Measurements from ENCODE around the gene HEATR5A. TPM values are rescaled to one million over a fixed set of nuclear protein-coding genes. Genes with fewer than 3 reads are reported as not detected.
A peak's percentile ranks its signal among the peaks of the same experiment; 100 is the strongest.

Gene HEATR5A
- total and polyA plus RNA-seq, 10 of the 15 experiments (the other 5 are each of a cell fraction or from before 2014, with no cell fraction given) = 5.1 to 37.1 (median 13.8) TPM

DNA sequence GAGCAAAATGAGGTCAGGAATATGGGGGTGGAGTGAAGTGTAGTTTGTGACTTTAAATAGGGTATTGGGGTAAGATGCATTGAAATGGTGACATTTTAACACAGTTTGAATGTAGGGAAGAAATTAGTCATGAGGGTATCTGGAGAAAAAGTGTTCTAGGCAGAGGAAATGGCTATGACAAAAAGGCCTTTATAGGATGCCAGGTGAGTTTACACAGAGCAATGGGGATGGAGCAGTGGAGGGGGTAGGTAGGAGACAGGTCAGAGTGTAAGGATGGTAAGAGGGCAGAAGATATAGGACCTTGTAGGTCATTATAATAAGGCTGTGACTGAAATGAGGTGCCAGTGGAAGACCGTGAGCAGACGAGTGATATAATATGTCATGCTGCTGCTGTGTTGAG lies 30.4 kb downstream of the HEATR5A start:
- peak; percentile 24; the same call in 2 of the 3 replicates for ATAC-seq
- in situ Hi-C loops (cut with MboI) (no loop called here), intact Hi-C loops (cut with micrococcal nuclease; ENCODE audit: unreplicated experiment) (no loop called here)
- Histone ChIP-seq H4K20me1 (ENCODE audit: control insufficient read depth, insufficient read depth) (no peaks in the 10 kb centered on the region), H3K27ac (ENCODE audit: control insufficient read depth, insufficient read depth) (no peak overlapping the region), H3K4me3 (no peak overlapping the region), H3K27me3 (replicated peaks in 1 of 2; ENCODE audit: control insufficient read depth in 2 of 2, insufficient read depth in 2 of 2, low read length in 1 of 2) (no peaks in the 10 kb centered on the region), H3K36me3 (ENCODE audit: control insufficient read depth in 2 of 2, insufficient read depth in 2 of 2, low read length in 1 of 2) (peaks cover 0 to 4% of the 10 kb centered on the region in 2 experiments; a peak in 1 of 4 replicates), H3K4me2 (ENCODE audit: control insufficient read depth, insufficient read depth) (no peak overlapping the region), H2AFZ (ENCODE audit: control insufficient read depth, low read depth, low read length) (no peak overlapping the region), H3K9ac (ENCODE audit: control insufficient read depth, insufficient read depth, low read length) (no peak overlapping the region), H3K9me3 (replicated peaks; ENCODE audit: control insufficient read depth, insufficient read depth, low read length) (no peaks in the 10 kb centered on the region), H3K79me2 (ENCODE audit: control insufficient read depth, insufficient read depth, low read length) (no peaks in the 10 kb centered on the region), H3K4me1 (ENCODE audit: control insufficient read depth, insufficient read depth, low read length) (peaks cover 7% of the 10 kb centered on the region; the same call in 1 of the 2 replicates)
- POLR2A ChIA-PET = interaction anchor here (0.6 kb wide), 1 partner anchor 8 kb away, joined by 3 read pairs; no protein-coding TSS in a partner anchor
- RAD21 ChIA-PET (ENCODE audit: unreplicated experiment) = no interaction called here
- CTCF ChIA-PET = interaction anchor here (0.6 kb wide), 1 partner anchor 10 kb away, joined by 3 read pairs; no protein-coding TSS in a partner anchor
- SMC1A ChIA-PET (ENCODE audit: uncharacterized antibody, unreplicated experiment) = interaction anchor here (0.8 to 1.1 kb wide), 2 partner anchors 13 to 262 kb away, joined by 3 read pairs; no protein-coding TSS in a partner anchor
- no peak for DNase-seq (ENCODE audit: low read depth, low spot score)
- no TSS peak for BruUV-seq (replicated peaks)
- peak; percentile 18 for FAIRE-seq
- 100% methylated on average over 2 of the region's 2 CpGs for WGBS (ENCODE audit: insufficient coverage, insufficient replicate concordance, low lambda C conversion rate, missing lambda C conversion rate)
- TF ChIP-seq BACH1 (IDR thresholded peaks at IDR 0.05; ENCODE audit: borderline replicate concordance) (no peak), SREBF2 (IDR thresholded peaks at IDR 0.05; ENCODE audit: low read length) (no peak), HDGF (IDR thresholded peaks at IDR 0.05) (no peak), IKZF1 (conservative IDR thresholded peaks at IDR 0.05) (no peak), RB1 (IDR thresholded peaks at IDR 0.05; ENCODE audit: borderline replicate concordance) (no peak)
- TF ChIP-seq, protein P1, sequence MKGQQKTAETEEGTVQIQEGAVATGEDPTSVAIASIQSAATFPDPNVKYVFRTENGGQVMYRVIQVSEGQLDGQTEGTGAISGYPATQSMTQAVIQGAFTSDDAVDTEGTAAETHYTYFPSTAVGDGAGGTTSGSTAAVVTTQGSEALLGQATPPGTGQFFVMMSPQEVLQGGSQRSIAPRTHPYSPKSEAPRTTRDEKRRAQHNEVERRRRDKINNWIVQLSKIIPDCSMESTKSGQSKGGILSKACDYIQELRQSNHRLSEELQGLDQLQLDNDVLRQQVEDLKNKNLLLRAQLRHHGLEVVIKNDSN (IDR thresholded peaks at IDR 0.05; ENCODE audit: borderline replicate concordance, extremely low read length, insufficient read depth, low read depth, low read length) = no peak
- TF ChIP-seq, protein P2, sequence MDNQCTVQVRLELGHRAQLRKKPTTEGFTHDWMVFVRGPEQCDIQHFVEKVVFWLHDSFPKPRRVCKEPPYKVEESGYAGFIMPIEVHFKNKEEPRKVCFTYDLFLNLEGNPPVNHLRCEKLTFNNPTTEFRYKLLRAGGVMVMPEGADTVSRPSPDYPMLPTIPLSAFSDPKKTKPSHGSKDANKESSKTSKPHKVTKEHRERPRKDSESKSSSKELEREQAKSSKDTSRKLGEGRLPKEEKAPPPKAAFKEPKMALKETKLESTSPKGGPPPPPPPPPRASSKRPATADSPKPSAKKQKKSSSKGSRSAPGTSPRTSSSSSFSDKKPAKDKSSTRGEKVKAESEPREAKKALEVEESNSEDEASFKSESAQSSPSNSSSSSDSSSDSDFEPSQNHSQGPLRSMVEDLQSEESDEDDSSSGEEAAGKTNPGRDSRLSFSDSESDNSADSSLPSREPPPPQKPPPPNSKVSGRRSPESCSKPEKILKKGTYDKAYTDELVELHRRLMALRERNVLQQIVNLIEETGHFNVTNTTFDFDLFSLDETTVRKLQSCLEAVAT (IDR thresholded peaks at IDR 0.05) = no peak
- TF ChIP-seq, protein P3, sequence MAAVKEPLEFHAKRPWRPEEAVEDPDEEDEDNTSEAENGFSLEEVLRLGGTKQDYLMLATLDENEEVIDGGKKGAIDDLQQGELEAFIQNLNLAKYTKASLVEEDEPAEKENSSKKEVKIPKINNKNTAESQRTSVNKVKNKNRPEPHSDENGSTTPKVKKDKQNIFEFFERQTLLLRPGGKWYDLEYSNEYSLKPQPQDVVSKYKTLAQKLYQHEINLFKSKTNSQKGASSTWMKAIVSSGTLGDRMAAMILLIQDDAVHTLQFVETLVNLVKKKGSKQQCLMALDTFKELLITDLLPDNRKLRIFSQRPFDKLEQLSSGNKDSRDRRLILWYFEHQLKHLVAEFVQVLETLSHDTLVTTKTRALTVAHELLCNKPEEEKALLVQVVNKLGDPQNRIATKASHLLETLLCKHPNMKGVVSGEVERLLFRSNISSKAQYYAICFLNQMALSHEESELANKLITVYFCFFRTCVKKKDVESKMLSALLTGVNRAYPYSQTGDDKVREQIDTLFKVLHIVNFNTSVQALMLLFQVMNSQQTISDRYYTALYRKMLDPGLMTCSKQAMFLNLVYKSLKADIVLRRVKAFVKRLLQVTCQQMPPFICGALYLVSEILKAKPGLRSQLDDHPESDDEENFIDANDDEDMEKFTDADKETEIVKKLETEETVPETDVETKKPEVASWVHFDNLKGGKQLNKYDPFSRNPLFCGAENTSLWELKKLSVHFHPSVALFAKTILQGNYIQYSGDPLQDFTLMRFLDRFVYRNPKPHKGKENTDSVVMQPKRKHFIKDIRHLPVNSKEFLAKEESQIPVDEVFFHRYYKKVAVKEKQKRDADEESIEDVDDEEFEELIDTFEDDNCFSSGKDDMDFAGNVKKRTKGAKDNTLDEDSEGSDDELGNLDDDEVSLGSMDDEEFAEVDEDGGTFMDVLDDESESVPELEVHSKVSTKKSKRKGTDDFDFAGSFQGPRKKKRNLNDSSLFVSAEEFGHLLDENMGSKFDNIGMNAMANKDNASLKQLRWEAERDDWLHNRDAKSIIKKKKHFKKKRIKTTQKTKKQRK (IDR thresholded peaks at IDR 0.05; ENCODE audit: low read depth, low read length) = no peak
- TF ChIP-seq, protein P4, sequence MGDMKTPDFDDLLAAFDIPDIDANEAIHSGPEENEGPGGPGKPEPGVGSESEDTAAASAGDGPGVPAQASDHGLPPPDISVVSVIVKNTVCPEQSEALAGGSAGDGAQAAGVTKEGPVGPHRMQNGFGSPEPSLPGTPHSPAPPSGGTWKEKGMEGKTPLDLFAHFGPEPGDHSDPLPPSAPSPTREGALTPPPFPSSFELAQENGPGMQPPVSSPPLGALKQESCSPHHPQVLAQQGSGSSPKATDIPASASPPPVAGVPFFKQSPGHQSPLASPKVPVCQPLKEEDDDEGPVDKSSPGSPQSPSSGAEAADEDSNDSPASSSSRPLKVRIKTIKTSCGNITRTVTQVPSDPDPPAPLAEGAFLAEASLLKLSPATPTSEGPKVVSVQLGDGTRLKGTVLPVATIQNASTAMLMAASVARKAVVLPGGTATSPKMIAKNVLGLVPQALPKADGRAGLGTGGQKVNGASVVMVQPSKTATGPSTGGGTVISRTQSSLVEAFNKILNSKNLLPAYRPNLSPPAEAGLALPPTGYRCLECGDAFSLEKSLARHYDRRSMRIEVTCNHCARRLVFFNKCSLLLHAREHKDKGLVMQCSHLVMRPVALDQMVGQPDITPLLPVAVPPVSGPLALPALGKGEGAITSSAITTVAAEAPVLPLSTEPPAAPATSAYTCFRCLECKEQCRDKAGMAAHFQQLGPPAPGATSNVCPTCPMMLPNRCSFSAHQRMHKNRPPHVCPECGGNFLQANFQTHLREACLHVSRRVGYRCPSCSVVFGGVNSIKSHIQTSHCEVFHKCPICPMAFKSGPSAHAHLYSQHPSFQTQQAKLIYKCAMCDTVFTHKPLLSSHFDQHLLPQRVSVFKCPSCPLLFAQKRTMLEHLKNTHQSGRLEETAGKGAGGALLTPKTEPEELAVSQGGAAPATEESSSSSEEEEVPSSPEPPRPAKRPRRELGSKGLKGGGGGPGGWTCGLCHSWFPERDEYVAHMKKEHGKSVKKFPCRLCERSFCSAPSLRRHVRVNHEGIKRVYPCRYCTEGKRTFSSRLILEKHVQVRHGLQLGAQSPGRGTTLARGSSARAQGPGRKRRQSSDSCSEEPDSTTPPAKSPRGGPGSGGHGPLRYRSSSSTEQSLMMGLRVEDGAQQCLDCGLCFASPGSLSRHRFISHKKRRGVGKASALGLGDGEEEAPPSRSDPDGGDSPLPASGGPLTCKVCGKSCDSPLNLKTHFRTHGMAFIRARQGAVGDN (IDR thresholded peaks at IDR 0.05) = no peak
- TF ChIP-seq, protein P5, sequence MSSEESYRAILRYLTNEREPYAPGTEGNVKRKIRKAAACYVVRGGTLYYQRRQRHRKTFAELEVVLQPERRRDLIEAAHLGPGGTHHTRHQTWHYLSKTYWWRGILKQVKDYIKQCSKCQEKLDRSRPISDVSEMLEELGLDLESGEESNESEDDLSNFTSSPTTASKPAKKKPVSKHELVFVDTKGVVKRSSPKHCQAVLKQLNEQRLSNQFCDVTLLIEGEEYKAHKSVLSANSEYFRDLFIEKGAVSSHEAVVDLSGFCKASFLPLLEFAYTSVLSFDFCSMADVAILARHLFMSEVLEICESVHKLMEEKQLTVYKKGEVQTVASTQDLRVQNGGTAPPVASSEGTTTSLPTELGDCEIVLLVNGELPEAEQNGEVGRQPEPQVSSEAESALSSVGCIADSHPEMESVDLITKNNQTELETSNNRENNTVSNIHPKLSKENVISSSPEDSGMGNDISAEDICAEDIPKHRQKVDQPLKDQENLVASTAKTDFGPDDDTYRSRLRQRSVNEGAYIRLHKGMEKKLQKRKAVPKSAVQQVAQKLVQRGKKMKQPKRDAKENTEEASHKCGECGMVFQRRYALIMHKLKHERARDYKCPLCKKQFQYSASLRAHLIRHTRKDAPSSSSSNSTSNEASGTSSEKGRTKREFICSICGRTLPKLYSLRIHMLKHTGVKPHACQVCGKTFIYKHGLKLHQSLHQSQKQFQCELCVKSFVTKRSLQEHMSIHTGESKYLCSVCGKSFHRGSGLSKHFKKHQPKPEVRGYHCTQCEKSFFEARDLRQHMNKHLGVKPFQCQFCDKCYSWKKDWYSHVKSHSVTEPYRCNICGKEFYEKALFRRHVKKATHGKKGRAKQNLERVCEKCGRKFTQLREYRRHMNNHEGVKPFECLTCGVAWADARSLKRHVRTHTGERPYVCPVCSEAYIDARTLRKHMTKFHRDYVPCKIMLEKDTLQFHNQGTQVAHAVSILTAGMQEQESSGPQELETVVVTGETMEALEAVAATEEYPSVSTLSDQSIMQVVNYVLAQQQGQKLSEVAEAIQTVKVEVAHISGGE (CRISPR knock-in tag; IDR thresholded peaks at IDR 0.05) = no peak
